GM06990 (cell line): ENCODE data around the gene ZNF761.
"Not testable (repeated sequence)": the region's sequence is repeated elsewhere in the genome, so short reads cannot be mapped to it uniquely, and the experiment has no call there.

Experiments used
- DNase-seq: peaks from one replicate; pipeline ENCODE4 v3.0.0-alpha.2; 2011; ENCODE audit not compliant: insufficient read length; ENCODE audit errors: extremely low read depth
- H3K27me3 ChIP-seq: replicated peaks from 2 replicates; pipeline ENCODE4 v1.6.0; 2011; ENCODE audit warnings: low read length; ENCODE audit not compliant: control insufficient read depth, insufficient read depth
- H3K36me3 ChIP-seq: 2 replicates; pipeline ENCODE4 v1.5.1; 2011; ENCODE audit warnings: low read length; ENCODE audit not compliant: control insufficient read depth, insufficient read depth
- H3K4me3 ChIP-seq: replicated peaks from 2 replicates; pipeline ENCODE4 v1.5.1; 2011; ENCODE audit warnings: low read depth, mild to moderate bottlenecking, control low read depth, low read length
- TF ChIP-seq, protein P1 (sequence below): IDR thresholded peaks from 2 replicates; pipeline ENCODE4 v1.5.1; 2011; ENCODE audit warnings: low read length, control low read depth, mild to moderate bottlenecking, inconsistent platforms; ENCODE audit not compliant: insufficient read depth, poor library complexity, severe bottlenecking

Gene ZNF761

DNA sequence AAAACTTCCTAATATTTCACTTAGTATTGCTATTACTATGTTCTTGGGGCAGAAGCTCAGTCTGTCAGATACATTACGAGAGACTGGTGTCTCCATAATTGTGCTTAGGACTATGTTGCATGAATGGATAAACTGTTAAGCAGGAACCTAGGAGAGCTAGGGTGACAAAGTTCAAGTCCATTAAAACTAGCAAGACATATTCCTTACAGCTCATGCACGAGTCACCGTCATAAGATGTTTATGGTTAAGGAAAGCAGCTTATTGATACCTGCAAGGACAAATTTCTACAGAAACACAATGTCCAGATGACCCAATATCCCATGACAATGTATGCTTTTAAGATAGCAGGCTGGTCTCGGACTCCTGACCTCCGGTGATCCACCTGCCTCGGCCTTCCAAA is 30.1 kb downstream of the ZNF761 start:
- Histone ChIP-seq H3K4me3 (no peak overlapping the region), H3K27me3 (no peaks in the 10 kb centered on the region), H3K36me3 (no peaks in the 10 kb centered on the region)
- DNase-seq, result no peak
- TF ChIP-seq, protein P1, sequence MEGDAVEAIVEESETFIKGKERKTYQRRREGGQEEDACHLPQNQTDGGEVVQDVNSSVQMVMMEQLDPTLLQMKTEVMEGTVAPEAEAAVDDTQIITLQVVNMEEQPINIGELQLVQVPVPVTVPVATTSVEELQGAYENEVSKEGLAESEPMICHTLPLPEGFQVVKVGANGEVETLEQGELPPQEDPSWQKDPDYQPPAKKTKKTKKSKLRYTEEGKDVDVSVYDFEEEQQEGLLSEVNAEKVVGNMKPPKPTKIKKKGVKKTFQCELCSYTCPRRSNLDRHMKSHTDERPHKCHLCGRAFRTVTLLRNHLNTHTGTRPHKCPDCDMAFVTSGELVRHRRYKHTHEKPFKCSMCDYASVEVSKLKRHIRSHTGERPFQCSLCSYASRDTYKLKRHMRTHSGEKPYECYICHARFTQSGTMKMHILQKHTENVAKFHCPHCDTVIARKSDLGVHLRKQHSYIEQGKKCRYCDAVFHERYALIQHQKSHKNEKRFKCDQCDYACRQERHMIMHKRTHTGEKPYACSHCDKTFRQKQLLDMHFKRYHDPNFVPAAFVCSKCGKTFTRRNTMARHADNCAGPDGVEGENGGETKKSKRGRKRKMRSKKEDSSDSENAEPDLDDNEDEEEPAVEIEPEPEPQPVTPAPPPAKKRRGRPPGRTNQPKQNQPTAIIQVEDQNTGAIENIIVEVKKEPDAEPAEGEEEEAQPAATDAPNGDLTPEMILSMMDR, result no peak

DNA sequence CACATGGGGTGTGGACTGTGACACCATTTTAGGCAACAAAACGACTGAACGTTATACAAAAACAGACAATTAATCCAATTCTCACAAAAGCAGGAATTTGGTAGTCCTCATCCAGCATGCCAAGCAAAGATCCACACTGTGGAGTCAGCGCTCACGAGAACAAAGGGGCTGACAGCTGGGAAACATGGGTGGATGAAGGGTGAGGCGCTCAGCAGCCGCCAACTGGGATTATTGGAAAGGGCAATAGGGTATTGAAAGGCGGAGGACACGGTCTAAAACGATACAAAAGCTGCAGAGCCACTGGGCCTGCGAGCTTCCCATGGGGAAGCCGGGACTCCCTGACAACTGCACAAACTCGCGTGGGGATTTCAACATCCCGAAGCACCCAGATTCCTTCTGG is 31.1 kb downstream of the ZNF761 start:
- H3K4me3 ChIP-seq, result no peak overlapping the region
- TF ChIP-seq, protein P1, result no peak
- no peak for DNase-seq
- no peaks in the 10 kb centered on the region for H3K36me3 ChIP-seq
- no peaks in the 10 kb centered on the region for H3K27me3 ChIP-seq

DNA sequence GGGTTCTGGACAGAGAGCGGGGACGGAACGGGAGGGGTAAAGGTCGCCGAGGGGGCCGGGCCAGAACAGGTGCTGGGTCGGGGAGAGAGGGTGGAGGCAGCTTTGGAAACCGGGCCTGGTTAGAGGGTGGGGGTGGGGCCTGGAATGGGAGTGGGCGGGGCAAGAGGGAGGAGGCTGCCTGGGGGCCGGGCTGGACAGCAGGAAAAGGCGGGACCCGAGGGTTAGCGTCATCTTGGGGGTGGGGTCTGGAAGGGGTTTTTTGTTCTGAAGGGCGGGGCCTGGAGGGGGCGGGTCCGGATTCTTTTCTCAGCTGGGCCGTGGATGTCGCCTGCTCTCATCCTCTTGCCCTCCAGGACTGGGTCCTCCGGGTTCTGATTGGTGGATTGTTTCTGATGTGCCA is 31.5 kb downstream of the ZNF761 start:
- H3K27me3 ChIP-seq, result no peaks in the 10 kb centered on the region
- no peaks in the 10 kb centered on the region for H3K36me3 ChIP-seq
- no peak for DNase-seq
- TF ChIP-seq, protein P1, result no peak
- H3K4me3 ChIP-seq, result no peak overlapping the region

DNA sequence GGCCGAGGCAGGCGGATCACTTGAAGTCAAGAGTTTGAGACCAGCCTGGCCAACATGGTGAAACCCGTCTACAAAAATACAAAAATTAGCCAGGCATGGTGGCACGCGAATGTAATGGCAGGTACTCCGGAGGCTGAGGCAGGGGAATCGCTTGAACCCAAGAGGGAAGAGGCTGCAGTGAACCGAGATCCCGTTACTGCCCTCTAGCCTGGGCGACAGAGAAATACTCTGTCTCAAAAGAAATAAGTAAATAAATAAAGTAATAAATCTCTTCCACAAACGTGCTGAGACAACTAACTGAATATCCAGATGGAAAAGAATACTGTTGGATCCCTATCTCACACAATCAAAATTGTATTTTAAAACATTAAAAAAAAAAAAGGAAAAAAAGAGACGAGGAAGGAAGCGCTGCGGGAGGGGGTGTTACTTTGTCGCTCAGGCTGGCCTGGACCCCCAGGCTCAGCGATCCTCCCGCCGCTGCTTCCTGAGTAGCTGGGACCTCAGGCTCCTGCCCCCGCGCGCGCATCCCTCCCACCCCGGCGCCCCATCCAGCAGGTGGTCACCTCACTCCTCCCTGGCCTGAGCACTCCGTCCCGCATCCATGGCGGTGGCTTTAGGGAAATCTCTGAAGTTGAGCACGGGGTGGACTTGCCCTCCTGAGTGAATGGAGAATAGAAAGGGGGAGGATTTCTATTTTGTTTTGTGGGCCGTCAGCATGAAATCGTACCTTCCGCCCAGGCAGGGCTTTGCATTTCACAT is 35.1 kb downstream of the ZNF761 start:
- no peak for DNase-seq
- no peaks in the 10 kb centered on the region for H3K27me3 ChIP-seq
- TF ChIP-seq, protein P1, result no peak
- H3K4me3 ChIP-seq, result peak overlapping the region; percentile 81
- H3K36me3 ChIP-seq, result no peaks in the 10 kb centered on the region

DNA sequence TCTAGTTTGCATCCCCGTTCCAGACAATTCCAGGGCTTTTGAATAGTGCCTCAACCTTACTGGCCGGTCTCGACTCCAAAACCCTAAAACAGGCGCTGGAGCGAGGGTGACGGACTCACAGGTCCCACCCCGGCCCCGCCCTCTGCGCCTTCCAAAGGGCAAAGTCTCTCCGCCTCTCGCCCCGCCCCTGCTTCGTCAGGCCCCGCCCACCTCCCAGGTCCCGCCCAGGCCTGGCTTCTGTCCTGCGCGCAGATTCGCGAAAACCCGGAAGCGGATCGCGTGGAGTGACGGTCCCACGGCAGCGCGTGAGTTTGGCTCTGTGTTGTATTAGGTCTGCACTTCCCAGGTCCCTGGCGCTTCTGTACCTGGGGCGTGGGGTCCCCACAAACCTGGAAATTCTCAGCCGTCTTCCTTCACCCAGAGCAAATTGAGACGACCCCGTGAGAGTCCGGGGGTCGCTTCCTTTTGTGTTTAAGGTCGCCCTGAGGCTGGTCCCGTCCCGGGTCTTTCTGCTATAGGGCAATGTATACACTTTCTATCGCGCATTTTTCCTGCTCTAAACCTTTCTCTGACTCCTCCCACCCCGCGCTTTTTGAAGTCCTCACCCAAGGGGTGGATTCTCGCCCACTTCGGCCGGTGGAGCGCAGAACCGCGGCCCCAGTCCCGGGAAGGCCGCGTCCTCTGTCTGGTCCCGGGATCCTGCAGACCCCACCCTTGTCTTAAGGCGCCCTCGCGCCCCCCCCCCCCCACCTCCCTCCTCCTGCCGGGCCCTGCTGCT is 35.9 kb downstream of the ZNF761 start, which contains the start of gene ZNF813:
Gene ZNF813, plus strand, starts transcription at position 249 of the 778 bp plus-strand sequence. CDS start 16,090 bp downstream, outside the sequence.
- TF ChIP-seq, protein P1, result no peak
- Histone ChIP-seq H3K4me3 (peak within 1 kb of the TSS; percentile 81), H3K36me3 (no peaks in the 10 kb centered on the region), H3K27me3 (no peaks in the 10 kb centered on the region)
- peak; percentile 92 for DNase-seq

DNA sequence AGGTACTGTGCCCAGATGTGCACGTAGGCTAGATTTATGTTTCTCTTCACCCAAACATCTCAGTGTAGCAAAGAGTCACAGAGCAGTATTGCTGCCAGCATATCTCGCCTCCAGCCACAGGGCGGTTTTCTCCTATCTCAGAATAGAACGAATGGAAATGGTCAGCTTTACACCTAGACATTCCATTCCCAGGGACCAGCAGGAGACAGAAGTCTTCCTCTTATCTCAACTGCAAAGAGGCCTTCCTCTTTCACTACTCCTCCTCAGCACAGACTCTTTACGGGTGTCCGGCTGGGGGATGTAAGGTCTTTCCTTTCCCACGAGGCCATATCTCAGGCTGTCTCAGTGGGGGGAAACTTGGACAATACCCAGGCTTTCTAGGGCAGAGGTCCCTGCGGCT is 36.8 kb downstream of the ZNF761 start:
- H3K4me3 ChIP-seq, result peak overlapping the region; percentile 81
- not testable (repeated sequence) for H3K27me3 ChIP-seq, DNase-seq, H3K36me3 ChIP-seq
